ENCODE data around the gene CTNNA3.

Gene CTNNA3

GRCh38 chr10:66717231-66717981 is 978.6 kb downstream of the CTNNA3 start:
- no peak for DNase-seq

- DNase-seq: no peak
Measured at GRCh38 chr10:66714741-66715140, 981.3 kb downstream of the CTNNA3 start.

- no peak for DNase-seq
Measured at GRCh38 chr10:66713387-66713786, 982.6 kb downstream of the CTNNA3 start.

GRCh38 chr10:66698069-66698468 is 997.9 kb downstream of the CTNNA3 start:
- DNase-seq: no peak

- DNase-seq: no peak
Measured at GRCh38 chr10:66695046-66695445, 1000.9 kb downstream of the CTNNA3 start.

GRCh38 chr10:66684581-66684980 is 1011.4 kb downstream of the CTNNA3 start:
- no peak for DNase-seq

GRCh38 chr10:66680886-66681285 is 1015.1 kb downstream of the CTNNA3 start:
- DNase-seq: no peak

GRCh38 chr10:66678521-66678920 is 1017.5 kb downstream of the CTNNA3 start:
- DNase-seq: no peak

GRCh38 chr10:66673071-66673470 is 1022.9 kb downstream of the CTNNA3 start:
- no peak for DNase-seq

- DNase-seq: no peak
Measured at GRCh38 chr10:66671562-66671961, 1024.4 kb downstream of the CTNNA3 start.

- DNase-seq: no peak
Measured at GRCh38 chr10:66671064-66671463, 1024.9 kb downstream of the CTNNA3 start.

- DNase-seq: no peak
Measured at GRCh38 chr10:66656499-66656898, 1039.5 kb downstream of the CTNNA3 start.

GRCh38 chr10:66654861-66655260 is 1041.1 kb downstream of the CTNNA3 start:
- no peak for DNase-seq

- no peak for DNase-seq
Measured at GRCh38 chr10:66651308-66652082, 1044.5 kb downstream of the CTNNA3 start.

GRCh38 chr10:66649626-66650025 is 1046.4 kb downstream of the CTNNA3 start:
- DNase-seq: no peak

- no peak for DNase-seq
Measured at GRCh38 chr10:66642217-66642616, 1053.8 kb downstream of the CTNNA3 start.

- no peak for DNase-seq
Measured at GRCh38 chr10:66639371-66639770, 1056.6 kb downstream of the CTNNA3 start.

- no peak for DNase-seq
Measured at GRCh38 chr10:66637273-66638036, 1058.5 kb downstream of the CTNNA3 start.

- no peak for DNase-seq
Measured at GRCh38 chr10:66629996-66630395, 1066.0 kb downstream of the CTNNA3 start.

- no peak for DNase-seq
Measured at GRCh38 chr10:66627156-66627555, 1068.8 kb downstream of the CTNNA3 start.

GRCh38 chr10:66625709-66626590 is 1070.0 kb downstream of the CTNNA3 start:
- no peak for DNase-seq

- no peak for DNase-seq
Measured at GRCh38 chr10:66622050-66622449, 1073.9 kb downstream of the CTNNA3 start.
